Suprapubic skin (tissue), 3 donors: Measurements from ENCODE around the gene STARD9.

ENCODE experiments used
- CTCF ChIP-seq, 2 donors: fragments of 200-600 bp in 1 of 2; fragments of 450-650 bp in 1 of 2; sonication (generic) in 1 of 2; IDR thresholded peaks; one replicate each; pipeline ENCODE4 v1.5.1; 2016 to 2019; ENCODE audit warnings: antibody characterized with exemption in 2 of 2, mild to moderate bottlenecking in 1 of 2, moderate library complexity in 1 of 2
- POLR2AphosphoS5 ChIP-seq, 3 donors: sonication (generic); formaldehyde crosslinking; IDR thresholded peaks; one replicate each; pipeline ENCODE4 v1.6.1; 2017; ENCODE audit warnings: antibody characterized with exemption in 3 of 3

- TF ChIP-seq CTCF (IDR thresholded peaks at IDR 0.05) (no peak), POLR2AphosphoS5 (IDR thresholded peaks at IDR 0.05) (no peak)
Observed at GRCh38 chr15:42640109-42640508, 64.7 kb downstream of the STARD9 start.
